ENCODE measurements around the gene OR2A42.
"Not testable (repeated sequence)": the region's sequence is repeated elsewhere in the genome, so short reads cannot be mapped to it uniquely, and the experiment has no call there.

OR2A42 gene

DNA sequence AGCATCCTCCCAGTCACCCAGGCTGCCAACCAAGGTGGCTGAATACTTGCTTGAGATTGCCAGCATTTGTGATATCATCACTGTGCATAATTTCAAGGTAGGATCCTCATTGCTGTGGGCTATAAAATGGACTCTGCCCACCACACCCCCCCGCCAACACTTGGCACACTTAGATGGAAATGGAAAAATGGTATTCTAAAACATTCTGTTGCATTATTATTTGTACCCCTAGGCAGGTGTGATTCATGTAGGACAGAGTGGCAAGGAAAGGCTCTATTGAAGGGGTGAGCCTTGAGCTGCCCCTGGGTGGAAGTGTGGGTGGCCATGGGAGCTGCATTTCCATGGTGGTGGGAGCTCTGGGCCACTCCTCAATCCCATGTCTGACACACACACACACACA is 20.8 kb downstream of the OR2A42 start:
- not testable (repeated sequence) for H4K12ac ChIP-seq (ENCODE audit: low read depth, low read length); H3K18ac ChIP-seq (ENCODE audit: low read length); H3K4me3 ChIP-seq (ENCODE audit: low read depth, low read length); H3K14ac ChIP-seq (ENCODE audit: low read length); H2BK12ac ChIP-seq (ENCODE audit: low read length); H2AK5ac ChIP-seq (ENCODE audit: low read length); H4K8ac ChIP-seq (ENCODE audit: low read depth, low read length); H3K23ac ChIP-seq (ENCODE audit: low read length); H3K4ac ChIP-seq (ENCODE audit: low read depth, low read length); H2BK120ac ChIP-seq (ENCODE audit: insufficient read depth, low read length, poor library complexity); H3K9ac ChIP-seq (ENCODE audit: low read length); H3K9me3 ChIP-seq (ENCODE audit: insufficient read depth, low read depth, low read length); DNase-seq; H3K79me2 ChIP-seq (ENCODE audit: control insufficient read depth, insufficient read depth, low read length, poor library complexity); H3K79me1 ChIP-seq (ENCODE audit: low read length); H3K27ac ChIP-seq (ENCODE audit: low read depth, low read length); H4K91ac ChIP-seq (ENCODE audit: low read depth, low read length); H3K4me2 ChIP-seq (ENCODE audit: low read length); H3K4me1 ChIP-seq (ENCODE audit: control insufficient read depth in 1 of 2, insufficient read depth in 2 of 2, low read length in 2 of 2); H3K27me3 ChIP-seq (ENCODE audit: insufficient read depth, low read length); H2AFZ ChIP-seq (ENCODE audit: insufficient read depth, low read length, poor library complexity); H3K36me3 ChIP-seq (ENCODE audit: control insufficient read depth in 1 of 2, insufficient read depth in 2 of 2, low read length in 2 of 2); H2BK5ac ChIP-seq (ENCODE audit: low read depth, low read length, poor library complexity)
- WGBS (ENCODE audit: extremely low coverage, insufficient coverage, insufficient read length): no CpG with 5 or more reads among the region's 1 CpG

DNA sequence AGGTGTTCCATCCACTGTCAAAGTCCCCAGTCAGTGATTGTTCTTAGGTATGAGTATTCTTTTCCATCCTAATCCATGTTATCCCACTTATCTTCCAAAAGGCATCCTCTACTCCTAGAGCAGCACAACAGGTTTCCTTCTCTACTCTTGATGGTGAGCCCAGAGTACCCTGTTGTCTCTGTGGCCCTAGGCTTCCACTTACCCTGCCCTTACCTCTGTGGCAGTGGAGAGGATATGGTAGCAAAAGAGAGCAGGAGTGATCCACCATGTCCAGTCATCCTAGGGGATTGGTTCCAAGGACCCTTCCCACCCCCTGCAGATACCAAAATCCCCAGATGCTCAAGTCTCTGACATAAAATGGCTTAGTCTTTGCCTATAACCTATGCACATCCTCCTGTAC is 22.2 kb downstream of the OR2A42 start:
- not testable (repeated sequence) for H4K91ac ChIP-seq (ENCODE audit: low read depth, low read length); H3K4ac ChIP-seq (ENCODE audit: low read depth, low read length); H3K4me2 ChIP-seq (ENCODE audit: low read length); H3K27me3 ChIP-seq (ENCODE audit: insufficient read depth, low read length); H3K23ac ChIP-seq (ENCODE audit: low read length); H2AK5ac ChIP-seq (ENCODE audit: low read length); H3K14ac ChIP-seq (ENCODE audit: low read length); H3K27ac ChIP-seq (ENCODE audit: low read depth, low read length); H4K8ac ChIP-seq (ENCODE audit: low read depth, low read length); H3K4me3 ChIP-seq (ENCODE audit: low read depth, low read length); H2BK5ac ChIP-seq (ENCODE audit: low read depth, low read length, poor library complexity); H2BK12ac ChIP-seq (ENCODE audit: low read length); H4K12ac ChIP-seq (ENCODE audit: low read depth, low read length); H3K4me1 ChIP-seq (ENCODE audit: control insufficient read depth in 1 of 2, insufficient read depth in 2 of 2, low read length in 2 of 2); H3K9me3 ChIP-seq (ENCODE audit: insufficient read depth, low read depth, low read length); DNase-seq; H2AFZ ChIP-seq (ENCODE audit: insufficient read depth, low read length, poor library complexity); H3K79me1 ChIP-seq (ENCODE audit: low read length); H2BK120ac ChIP-seq (ENCODE audit: insufficient read depth, low read length, poor library complexity); H3K18ac ChIP-seq (ENCODE audit: low read length); H3K9ac ChIP-seq (ENCODE audit: low read length); H3K79me2 ChIP-seq (ENCODE audit: control insufficient read depth, insufficient read depth, low read length, poor library complexity); H3K36me3 ChIP-seq (ENCODE audit: control insufficient read depth in 1 of 2, insufficient read depth in 2 of 2, low read length in 2 of 2)

DNA sequence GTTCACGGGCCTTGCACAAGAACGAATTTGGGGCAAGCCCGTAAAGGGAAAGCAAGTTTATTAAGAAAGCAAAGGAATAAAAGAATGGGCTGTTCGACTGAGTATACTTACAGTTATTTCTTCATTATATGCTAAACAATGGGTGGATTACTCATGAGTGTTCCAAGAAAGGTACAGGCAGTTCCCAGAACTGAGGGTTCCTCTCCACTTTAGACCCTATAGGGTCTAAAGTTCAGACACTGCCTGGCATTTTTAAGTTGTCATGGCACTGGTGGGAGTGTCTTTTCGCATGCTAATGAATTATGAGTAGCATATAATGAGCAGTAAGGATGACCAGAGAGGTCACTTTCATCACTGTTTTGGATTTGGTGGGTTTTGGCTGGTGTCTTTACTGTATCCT is 34.1 kb downstream of the OR2A42 start:
- H3K27ac ChIP-seq (ENCODE audit: low read depth, low read length); H3K4me3 ChIP-seq (ENCODE audit: low read depth, low read length); H2BK5ac ChIP-seq (ENCODE audit: low read depth, low read length, poor library complexity); H3K36me3 ChIP-seq (ENCODE audit: control insufficient read depth in 1 of 2, insufficient read depth in 2 of 2, low read length in 2 of 2); H3K4me1 ChIP-seq (ENCODE audit: control insufficient read depth in 1 of 2, insufficient read depth in 2 of 2, low read length in 2 of 2); H3K4me2 ChIP-seq (ENCODE audit: low read length); H3K79me1 ChIP-seq (ENCODE audit: low read length); H4K91ac ChIP-seq (ENCODE audit: low read depth, low read length); H3K9ac ChIP-seq (ENCODE audit: low read length); DNase-seq; H4K8ac ChIP-seq (ENCODE audit: low read depth, low read length); H2BK120ac ChIP-seq (ENCODE audit: insufficient read depth, low read length, poor library complexity); H3K79me2 ChIP-seq (ENCODE audit: control insufficient read depth, insufficient read depth, low read length, poor library complexity); H3K4ac ChIP-seq (ENCODE audit: low read depth, low read length); H3K9me3 ChIP-seq (ENCODE audit: insufficient read depth, low read depth, low read length); H4K12ac ChIP-seq (ENCODE audit: low read depth, low read length); H3K27me3 ChIP-seq (ENCODE audit: insufficient read depth, low read length); H3K18ac ChIP-seq (ENCODE audit: low read length); H2BK12ac ChIP-seq (ENCODE audit: low read length); H3K14ac ChIP-seq (ENCODE audit: low read length); H3K23ac ChIP-seq (ENCODE audit: low read length); H2AK5ac ChIP-seq (ENCODE audit: low read length); H2AFZ ChIP-seq (ENCODE audit: insufficient read depth, low read length, poor library complexity): not testable (repeated sequence)
- WGBS (ENCODE audit: extremely low coverage, insufficient coverage, insufficient read length): no CpG with 5 or more reads among the region's 5 CpGs

DNA sequence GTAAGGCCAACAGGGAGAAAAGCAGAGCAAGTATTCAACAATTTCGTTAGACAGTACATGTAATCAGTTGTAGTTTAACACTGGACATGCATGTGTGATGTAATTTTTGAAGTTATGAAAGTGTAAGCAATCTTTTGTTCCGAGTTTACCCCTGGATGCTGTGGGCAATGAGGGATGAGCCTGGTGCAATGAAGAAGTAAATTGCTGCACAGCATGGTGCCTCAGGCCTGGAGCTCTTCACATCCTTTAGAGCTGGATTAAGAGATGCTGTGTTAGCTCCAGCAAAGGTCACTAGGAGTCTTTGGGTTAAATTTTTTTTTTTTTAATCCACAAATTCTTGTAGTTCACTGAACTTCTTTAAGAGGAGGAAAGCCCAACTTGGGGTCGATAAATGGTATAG is 36.3 kb downstream of the OR2A42 start:
- not testable (repeated sequence) for H2AK5ac ChIP-seq (ENCODE audit: low read length); H3K4ac ChIP-seq (ENCODE audit: low read depth, low read length); H2AFZ ChIP-seq (ENCODE audit: insufficient read depth, low read length, poor library complexity); H3K18ac ChIP-seq (ENCODE audit: low read length); H3K79me1 ChIP-seq (ENCODE audit: low read length); H3K4me1 ChIP-seq (ENCODE audit: control insufficient read depth in 1 of 2, insufficient read depth in 2 of 2, low read length in 2 of 2); DNase-seq; H3K4me3 ChIP-seq (ENCODE audit: low read depth, low read length); H4K91ac ChIP-seq (ENCODE audit: low read depth, low read length); H3K14ac ChIP-seq (ENCODE audit: low read length); H3K4me2 ChIP-seq (ENCODE audit: low read length); H4K12ac ChIP-seq (ENCODE audit: low read depth, low read length); H3K9ac ChIP-seq (ENCODE audit: low read length); H3K9me3 ChIP-seq (ENCODE audit: insufficient read depth, low read depth, low read length); H3K36me3 ChIP-seq (ENCODE audit: control insufficient read depth in 1 of 2, insufficient read depth in 2 of 2, low read length in 2 of 2); H3K23ac ChIP-seq (ENCODE audit: low read length); H4K8ac ChIP-seq (ENCODE audit: low read depth, low read length); H2BK12ac ChIP-seq (ENCODE audit: low read length); H3K27me3 ChIP-seq (ENCODE audit: insufficient read depth, low read length); H2BK5ac ChIP-seq (ENCODE audit: low read depth, low read length, poor library complexity); H3K79me2 ChIP-seq (ENCODE audit: control insufficient read depth, insufficient read depth, low read length, poor library complexity); H2BK120ac ChIP-seq (ENCODE audit: insufficient read depth, low read length, poor library complexity); H3K27ac ChIP-seq (ENCODE audit: low read depth, low read length)
- WGBS (ENCODE audit: extremely low coverage, insufficient coverage, insufficient read length): no CpG with 5 or more reads among the region's 3 CpGs

DNA sequence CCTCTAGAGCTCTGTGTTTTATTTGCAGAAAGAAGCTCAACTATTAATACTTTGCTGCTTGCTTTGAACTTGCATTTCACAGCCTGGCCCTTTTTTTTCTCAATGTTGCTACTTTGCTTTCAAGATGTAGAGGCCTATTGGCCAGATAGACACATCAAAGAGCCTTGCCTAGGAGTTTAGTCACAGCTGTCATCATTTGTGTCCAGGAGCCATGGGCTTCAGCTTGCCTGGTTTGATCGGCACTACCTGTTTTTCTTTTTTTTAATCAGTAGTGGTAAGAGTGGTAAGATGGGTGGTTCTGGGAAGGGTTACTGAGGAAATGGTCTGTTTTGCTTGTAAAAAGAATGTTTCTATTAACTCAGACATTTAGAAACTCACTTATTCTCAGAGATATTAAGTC is 37.4 kb downstream of the OR2A42 start:
- not testable (repeated sequence) for H3K36me3 ChIP-seq (ENCODE audit: control insufficient read depth in 1 of 2, insufficient read depth in 2 of 2, low read length in 2 of 2); H3K18ac ChIP-seq (ENCODE audit: low read length); H4K12ac ChIP-seq (ENCODE audit: low read depth, low read length); H2AK5ac ChIP-seq (ENCODE audit: low read length); H3K4ac ChIP-seq (ENCODE audit: low read depth, low read length); H4K91ac ChIP-seq (ENCODE audit: low read depth, low read length); H3K79me1 ChIP-seq (ENCODE audit: low read length); H3K9me3 ChIP-seq (ENCODE audit: insufficient read depth, low read depth, low read length); H3K27ac ChIP-seq (ENCODE audit: low read depth, low read length); H3K14ac ChIP-seq (ENCODE audit: low read length); DNase-seq; H3K23ac ChIP-seq (ENCODE audit: low read length); H3K4me1 ChIP-seq (ENCODE audit: control insufficient read depth in 1 of 2, insufficient read depth in 2 of 2, low read length in 2 of 2); H3K9ac ChIP-seq (ENCODE audit: low read length); H4K8ac ChIP-seq (ENCODE audit: low read depth, low read length); H2BK120ac ChIP-seq (ENCODE audit: insufficient read depth, low read length, poor library complexity); H3K79me2 ChIP-seq (ENCODE audit: control insufficient read depth, insufficient read depth, low read length, poor library complexity); H2AFZ ChIP-seq (ENCODE audit: insufficient read depth, low read length, poor library complexity); H2BK5ac ChIP-seq (ENCODE audit: low read depth, low read length, poor library complexity); H3K4me2 ChIP-seq (ENCODE audit: low read length); H3K4me3 ChIP-seq (ENCODE audit: low read depth, low read length); H2BK12ac ChIP-seq (ENCODE audit: low read length); H3K27me3 ChIP-seq (ENCODE audit: insufficient read depth, low read length)
- WGBS (ENCODE audit: extremely low coverage, insufficient coverage, insufficient read length): no CpG with 5 or more reads among the region's 1 CpG
